A549 (cell line): ENCODE measurements around the gene RHOB.

Source experiments
- CHD2 ChIP-seq: fragments of 150-350 bp; IDR thresholded peaks from 2 replicates; pipeline ENCODE4 v1.6.1; 2014; ENCODE audit warnings: low read length; ENCODE audit not compliant: partially characterized antibody
- CTCF ChIP-seq: fragments of >200 bp; sonication (Bioruptor Twin); formaldehyde crosslinking; IDR thresholded peaks from 3 replicates; pipeline ENCODE4 v1.5.1; 2016
- EP300 ChIP-seq, 2 experiments: fragments of >200 bp; sonication (Bioruptor Twin); formaldehyde crosslinking; IDR thresholded peaks; 2 replicates in 1 of 2; 3 replicates in 1 of 2; pipeline ENCODE4 v1.6.1; 2016 to 2017
- MAFK ChIP-seq: fragments of 450-650 bp; IDR thresholded peaks from 2 replicates; pipeline ENCODE4 v1.6.1; 2014; ENCODE audit not compliant: partially characterized antibody
- REST ChIP-seq: fragments of 200-600 bp; sonication (generic); IDR thresholded peaks from 2 replicates; pipeline ENCODE4 v1.6.1; 2016; ENCODE audit warnings: antibody characterized with exemption, mild to moderate bottlenecking, moderate library complexity
- RFX5 ChIP-seq: fragments of 450-650 bp; IDR thresholded peaks from 2 replicates; pipeline ENCODE4 v1.7.1; 2014; ENCODE audit warnings: antibody characterized with exemption, mild to moderate bottlenecking, moderate library complexity
- USF2 ChIP-seq: fragments of 450-650 bp; IDR thresholded peaks from 2 replicates; pipeline ENCODE4 v1.6.1; 2014; ENCODE audit warnings: antibody characterized with exemption
- ZFP36 ChIP-seq: fragments of 450-650 bp; IDR thresholded peaks from 2 replicates; pipeline ENCODE4 v1.6.1; 2014; ENCODE audit warnings: borderline replicate concordance; ENCODE audit not compliant: partially characterized antibody
- ZNF302 ChIP-seq: fragments of 250-450 bp; sonication (Bioruptor Pico); IDR thresholded peaks from 2 replicates; pipeline ENCODE4 v1.9.0; 2021; ENCODE audit warnings: inconsistent platforms, mild to moderate bottlenecking, moderate library complexity
- TF ChIP-seq, protein P1 (sequence below): fragments of >200 bp; sonication (Bioruptor Twin); formaldehyde crosslinking; IDR thresholded peaks from 3 replicates; pipeline ENCODE4 v1.6.1; 2016

GRCh38 chr2:20401489-20401835, 45.4 kb upstream of the RHOB start:
- no peak for TF ChIP-seq ZFP36
- TF ChIP-seq CTCF: no peak
- TF ChIP-seq REST: no peak
- no peak for TF ChIP-seq RFX5
- TF ChIP-seq EP300 (IDR thresholded peaks at IDR 0.05): no peak
- no peak for TF ChIP-seq CHD2
- no peak for TF ChIP-seq USF2
- TF ChIP-seq MAFK: no peak
- no peak for TF ChIP-seq ZNF302
- TF ChIP-seq, protein P1, sequence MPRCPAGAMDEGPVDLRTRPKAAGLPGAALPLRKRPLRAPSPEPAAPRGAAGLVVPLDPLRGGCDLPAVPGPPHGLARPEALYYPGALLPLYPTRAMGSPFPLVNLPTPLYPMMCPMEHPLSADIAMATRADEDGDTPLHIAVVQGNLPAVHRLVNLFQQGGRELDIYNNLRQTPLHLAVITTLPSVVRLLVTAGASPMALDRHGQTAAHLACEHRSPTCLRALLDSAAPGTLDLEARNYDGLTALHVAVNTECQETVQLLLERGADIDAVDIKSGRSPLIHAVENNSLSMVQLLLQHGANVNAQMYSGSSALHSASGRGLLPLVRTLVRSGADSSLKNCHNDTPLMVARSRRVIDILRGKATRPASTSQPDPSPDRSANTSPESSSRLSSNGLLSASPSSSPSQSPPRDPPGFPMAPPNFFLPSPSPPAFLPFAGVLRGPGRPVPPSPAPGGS: no peak
